Measurements from ENCODE around the gene PGLYRP1.

PGLYRP1 gene

GRCh38 chr19:46035546-46035945, 12.7 kb upstream of the PGLYRP1 start:
- DNase-seq (ENCODE audit: low read depth), result no peak
- no peak overlapping the region for H3K4me3 ChIP-seq (ENCODE audit: low read depth, low read length)

DNA sequence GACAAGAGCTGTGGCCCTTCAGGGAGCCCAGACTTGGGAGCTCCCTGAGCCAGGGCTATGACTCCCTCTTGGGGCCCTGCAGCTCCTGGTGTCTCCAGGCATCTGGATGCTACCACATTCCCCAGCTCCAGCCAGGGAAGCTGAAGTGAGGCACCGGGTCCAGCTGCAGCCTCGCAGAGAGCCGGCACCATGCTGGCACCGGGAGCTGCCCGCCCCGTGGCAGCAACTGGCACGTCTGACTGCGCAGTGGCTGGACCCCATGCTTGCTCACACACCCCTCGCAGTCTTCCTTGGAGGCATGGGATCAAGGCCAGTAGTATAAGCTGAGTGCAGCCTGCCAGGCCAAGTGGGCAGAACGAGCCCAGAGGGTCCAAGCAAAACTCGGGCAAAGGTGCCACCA, 10.5 kb upstream of the PGLYRP1 start:
- H3K4me3 ChIP-seq (ENCODE audit: low read depth, low read length), result no peak overlapping the region
- DNase-seq (ENCODE audit: low read depth), result no peak

GRCh38 chr19:46032597-46033025, 9.8 kb upstream of the PGLYRP1 start:
- no peak for DNase-seq (ENCODE audit: low read depth)
- no peak overlapping the region for H3K4me3 ChIP-seq (ENCODE audit: low read depth, low read length)

GRCh38 chr19:46031781-46032596, 9.1 kb upstream of the PGLYRP1 start:
- no peak overlapping the region for H3K4me3 ChIP-seq (ENCODE audit: low read depth, low read length)
- DNase-seq (ENCODE audit: low read depth), result no peak

- no peak overlapping the region for H3K4me3 ChIP-seq (ENCODE audit: low read depth, low read length)
- DNase-seq (ENCODE audit: low read depth), result no peak
Measured at GRCh38 chr19:46030812-46031550, 8.1 kb upstream of the PGLYRP1 start.

DNA sequence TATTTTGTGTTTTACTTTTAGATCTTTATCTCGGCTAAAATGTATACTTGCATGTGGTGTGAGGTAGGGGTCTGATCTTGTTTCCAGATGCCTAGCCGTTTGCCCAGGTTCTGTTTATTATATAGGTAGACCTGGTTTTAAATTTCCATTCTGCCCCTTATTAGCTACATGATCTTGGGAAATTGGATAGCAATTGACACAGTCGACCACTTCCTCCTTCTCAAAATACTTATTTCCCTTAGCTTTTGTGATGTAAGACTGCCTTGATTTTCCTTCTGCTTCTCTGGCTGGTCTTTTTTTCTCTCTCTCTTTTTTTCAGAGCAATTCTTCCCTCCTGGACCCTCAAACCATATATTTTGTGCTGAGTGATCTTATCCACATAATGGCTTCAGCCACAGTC, 3.0 kb upstream of the PGLYRP1 start:
- DNase-seq (ENCODE audit: low read depth), result no peak
- H3K4me3 ChIP-seq (ENCODE audit: low read depth, low read length), result no peak overlapping the region

- no peak for DNase-seq (ENCODE audit: low read depth)
- no peak overlapping the region for H3K4me3 ChIP-seq (ENCODE audit: low read depth, low read length)
Measured at GRCh38 chr19:46023311-46023779, 492 bp upstream of the PGLYRP1 start.

DNA sequence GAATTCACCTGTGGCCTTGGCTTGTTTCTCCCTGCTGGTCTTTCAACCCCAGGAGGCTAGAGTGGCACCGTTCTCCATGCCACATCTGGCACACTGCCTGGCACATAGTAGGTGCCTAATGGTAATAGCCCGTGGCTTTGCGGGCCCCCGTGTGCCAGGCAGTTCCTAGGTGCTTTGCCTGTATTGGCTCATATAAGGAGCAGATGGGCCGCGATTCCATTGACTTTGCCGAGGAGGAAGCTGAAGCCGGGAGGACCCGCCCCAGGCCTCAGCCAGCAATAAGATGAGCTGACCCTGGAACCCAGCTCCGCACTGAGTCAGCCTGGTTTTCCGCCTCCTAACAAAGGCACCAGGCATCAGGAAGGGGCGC, 807 bp downstream of the PGLYRP1 start:
- H3K4me3 ChIP-seq (ENCODE audit: low read depth, low read length), result no peak overlapping the region
- DNase-seq (ENCODE audit: low read depth), result no peak

- no peak overlapping the region for H3K4me3 ChIP-seq (ENCODE audit: low read depth, low read length)
- no peak for DNase-seq (ENCODE audit: low read depth)
Measured at GRCh38 chr19:46021531-46022041, 1.3 kb downstream of the PGLYRP1 start.

DNA sequence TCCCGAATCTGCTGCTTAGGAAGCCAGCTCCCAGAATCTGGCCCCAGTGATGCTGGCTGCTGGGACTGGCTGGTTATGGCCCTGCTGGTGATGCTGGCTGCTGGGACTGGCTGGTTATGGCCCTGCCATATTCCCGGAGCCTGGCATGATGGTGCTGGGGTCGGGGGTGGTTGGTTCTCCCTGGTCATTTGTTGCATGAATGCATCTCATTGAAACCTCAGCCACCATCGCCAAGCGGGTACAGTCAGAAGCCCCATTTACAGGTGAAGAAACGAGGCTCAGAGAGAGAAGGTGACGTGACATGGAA, 2.1 kb downstream of the PGLYRP1 start:
- no peak overlapping the region for H3K4me3 ChIP-seq (ENCODE audit: low read depth, low read length)
- DNase-seq (ENCODE audit: low read depth), result no peak

DNA sequence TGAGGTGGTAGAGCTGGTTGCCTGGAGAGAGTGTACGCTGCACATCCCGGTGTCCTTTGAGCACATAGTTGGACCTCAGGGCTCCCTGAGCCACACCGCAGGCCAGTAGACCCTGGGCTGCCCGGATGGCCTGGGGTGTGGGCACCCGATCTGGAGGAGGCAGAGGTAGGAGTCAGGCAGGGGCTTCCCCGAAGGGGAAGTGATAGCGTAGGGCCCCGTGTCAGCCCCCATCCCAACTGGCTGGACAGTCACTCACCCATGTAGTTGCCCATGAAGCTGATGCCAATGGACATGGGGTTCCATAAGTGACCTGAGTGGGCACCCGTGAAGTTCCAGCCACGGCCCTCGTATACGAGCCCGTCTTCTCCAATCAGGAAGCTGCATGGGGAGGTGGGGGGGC, 3.6 kb downstream of the PGLYRP1 start:
- DNase-seq (ENCODE audit: low read depth), result no peak
- H3K4me3 ChIP-seq (ENCODE audit: low read depth, low read length), result no peak overlapping the region

- DNase-seq (ENCODE audit: low read depth), result no peak
- H3K4me3 ChIP-seq (ENCODE audit: low read depth, low read length), result no peak overlapping the region
Measured at GRCh38 chr19:46018729-46019251, 4.1 kb downstream of the PGLYRP1 start.

DNA sequence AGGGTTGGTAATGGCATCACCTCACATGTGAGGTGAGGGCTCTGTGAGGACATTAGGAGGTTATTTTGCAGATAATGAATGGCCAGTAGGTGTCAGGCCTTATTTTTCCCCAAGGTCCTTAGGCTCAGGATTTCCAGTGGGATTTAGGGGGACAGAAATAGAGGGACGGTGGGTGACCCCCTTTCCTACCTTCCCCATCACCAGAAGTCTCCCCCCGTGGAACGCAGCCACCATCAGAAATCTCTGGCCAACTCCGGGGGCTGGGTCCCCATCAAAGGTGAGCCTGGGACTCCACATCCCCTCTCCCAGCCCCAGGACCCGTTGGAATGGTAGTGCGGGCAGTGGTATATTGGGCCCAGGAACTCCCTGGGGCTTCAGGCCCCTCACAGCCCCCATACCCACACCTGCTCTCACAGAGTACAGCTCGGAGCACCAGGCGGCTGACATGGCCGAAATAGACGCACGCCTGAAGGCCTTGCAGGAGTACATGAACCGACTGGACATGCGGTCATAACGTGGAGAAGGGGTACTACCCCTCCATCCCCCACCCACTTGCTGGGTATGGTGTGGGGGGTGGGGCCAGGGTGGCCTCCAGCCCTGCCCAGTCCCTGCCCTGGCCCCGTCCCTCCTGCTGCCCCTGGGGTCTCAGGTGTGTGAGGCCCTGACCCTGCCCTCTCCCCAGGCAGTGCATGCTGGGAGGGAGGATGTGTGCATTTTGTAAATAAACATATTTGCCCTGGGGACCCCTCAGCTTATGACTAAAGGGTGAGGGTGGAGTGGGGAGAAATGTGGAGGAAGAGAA, 4.8 kb downstream of the PGLYRP1 start:
- no peak overlapping the region for H3K4me3 ChIP-seq (ENCODE audit: low read depth, low read length)

DNA sequence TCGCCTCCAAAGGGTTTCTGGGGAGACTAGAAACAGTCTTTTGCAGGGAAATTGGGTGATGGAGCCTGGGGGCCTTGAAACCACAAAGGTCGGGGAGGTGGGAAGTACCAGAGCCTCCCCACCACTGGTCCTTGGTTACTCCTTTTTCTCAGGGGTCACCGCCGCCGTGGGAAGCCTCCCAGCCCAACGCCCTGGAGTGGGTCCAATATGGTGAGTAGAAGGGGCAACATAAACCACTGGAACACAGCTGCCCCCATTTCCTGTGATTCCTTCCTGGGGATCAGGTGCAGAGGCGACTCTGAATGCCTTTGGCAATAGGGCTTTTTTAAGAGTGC, 5.8 kb downstream of the PGLYRP1 start:
- no peak for DNase-seq (ENCODE audit: low read depth)
- no peak overlapping the region for H3K4me3 ChIP-seq (ENCODE audit: low read depth, low read length)

More for the DNA sequence above, 4.8 kb downstream of the PGLYRP1 start:
- DNase-seq (ENCODE audit: low read depth), result no peak

DNA sequence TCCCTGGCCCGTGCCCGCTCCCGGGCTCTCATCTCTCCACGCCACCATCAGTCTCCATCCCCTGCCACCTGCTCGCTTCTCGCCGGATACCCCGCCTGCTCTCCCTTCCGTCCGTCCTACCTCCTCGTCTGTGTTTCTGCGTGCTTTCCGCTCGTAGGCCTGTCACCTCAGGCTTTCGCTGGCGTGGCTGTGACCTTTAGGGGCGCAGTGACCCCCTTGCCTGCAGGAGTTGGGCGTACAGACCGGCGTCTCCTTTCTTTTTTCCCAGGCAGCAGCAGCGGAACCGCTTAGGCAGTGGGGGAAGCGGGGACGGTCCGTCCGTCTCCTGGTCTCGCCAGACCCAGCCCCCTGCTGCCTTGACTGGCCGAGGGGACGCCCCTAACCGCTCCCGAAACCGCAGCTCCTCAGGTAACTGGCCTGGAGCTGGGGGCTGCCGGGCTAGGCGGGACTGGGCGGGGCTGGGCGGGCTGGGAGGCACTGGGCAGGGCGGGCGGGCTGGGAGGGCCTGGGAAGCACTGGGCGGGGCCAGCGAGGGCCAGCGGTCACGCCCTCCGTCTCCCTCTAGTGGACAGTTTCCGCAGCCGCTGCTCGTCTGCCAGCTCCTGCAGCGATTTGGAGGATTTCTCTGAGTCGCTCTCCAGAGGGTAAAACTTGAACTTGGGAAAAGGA, 6.3 kb downstream of the PGLYRP1 start:
- DNase-seq (ENCODE audit: low read depth), result no peak
- peak overlapping the region; percentile 47 for H3K4me3 ChIP-seq (ENCODE audit: low read depth, low read length)

DNA sequence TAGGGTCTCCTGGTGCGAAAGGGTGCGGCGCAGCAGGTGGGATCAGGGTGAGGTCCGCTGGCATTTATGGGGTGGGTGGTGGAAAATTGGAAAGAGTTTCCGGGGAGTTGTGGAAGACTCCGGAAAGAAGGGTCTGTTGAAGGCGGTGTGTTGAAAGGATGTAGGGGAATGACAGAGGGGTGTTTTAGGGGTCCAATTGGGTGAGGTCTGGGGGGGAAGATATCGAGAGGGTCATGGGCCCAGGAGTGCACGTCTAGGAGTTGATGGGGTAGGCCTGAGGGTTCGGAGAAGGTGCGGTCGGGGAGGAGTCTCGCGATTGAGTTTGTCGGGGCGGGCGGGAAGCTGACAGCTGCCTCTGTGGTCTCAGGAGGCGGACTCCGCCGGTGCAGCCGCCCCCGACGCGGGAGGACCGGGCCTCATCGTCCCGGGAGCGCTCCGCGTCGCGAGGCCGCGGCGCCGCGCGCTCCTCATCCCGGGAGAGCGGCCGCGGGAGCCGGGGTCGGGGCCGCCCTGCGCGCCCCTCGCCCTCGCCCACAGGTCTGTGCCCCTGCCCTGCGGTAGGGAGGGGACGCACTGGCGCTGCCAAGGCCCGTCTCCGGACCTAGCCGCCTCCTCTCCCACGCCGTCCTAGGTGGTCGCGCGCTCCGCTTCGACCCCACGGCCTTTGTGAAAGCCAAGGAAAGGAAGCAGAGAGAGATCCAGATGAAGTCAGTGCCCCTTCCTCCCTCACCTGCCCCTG, 7.0 kb downstream of the PGLYRP1 start:
- peak overlapping the region; percentile 47 for H3K4me3 ChIP-seq (ENCODE audit: low read depth, low read length)

DNA sequence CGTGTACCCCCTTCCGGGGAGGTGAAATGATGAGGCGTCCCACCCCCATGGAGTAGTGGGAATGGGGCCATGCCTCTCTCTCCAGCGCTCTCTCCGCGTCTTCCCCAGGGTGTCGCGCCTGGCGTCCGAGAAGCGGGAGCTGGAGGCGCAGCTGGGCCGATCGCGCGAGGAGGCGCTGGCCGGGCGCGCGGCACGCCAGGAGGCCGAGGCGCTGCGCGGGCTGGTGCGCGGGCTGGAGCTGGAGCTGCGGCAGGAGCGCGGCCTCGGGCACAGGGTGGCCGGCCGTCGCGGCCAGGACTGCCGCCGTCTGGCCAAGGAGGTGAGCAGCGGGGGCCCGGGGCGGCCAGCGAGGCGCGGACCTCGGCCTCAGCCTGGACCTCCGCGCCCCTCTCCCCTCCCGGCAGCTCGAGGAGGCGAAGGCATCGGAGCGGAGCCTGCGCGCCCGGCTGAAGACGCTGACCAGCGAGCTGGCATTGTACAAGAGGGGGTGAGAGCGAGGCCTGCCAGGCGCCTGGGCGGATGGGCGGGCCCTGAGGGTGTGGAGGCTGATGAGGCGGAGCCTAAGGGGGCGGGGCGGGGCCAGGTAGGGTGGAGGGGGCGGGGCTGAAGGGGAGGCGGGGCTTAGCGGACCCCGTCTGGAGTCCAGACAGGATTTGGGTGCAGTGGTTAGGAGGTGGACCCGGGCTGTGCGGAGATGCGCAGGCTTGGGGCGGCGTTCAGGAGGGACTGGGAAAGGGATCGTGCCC, 7.7 kb downstream of the PGLYRP1 start:
- DNase-seq (ENCODE audit: low read depth), result no peak
- H3K4me3 ChIP-seq (ENCODE audit: low read depth, low read length), result peak overlapping the region; percentile 18

More for the DNA sequence above, 7.0 kb downstream of the PGLYRP1 start:
- no peak for DNase-seq (ENCODE audit: low read depth)

- peak overlapping the region; percentile 18 for H3K4me3 ChIP-seq (ENCODE audit: low read depth, low read length)
- no peak for DNase-seq (ENCODE audit: low read depth)
Measured at GRCh38 chr19:46014534-46014933, 8.3 kb downstream of the PGLYRP1 start.

All from skeletal muscle cell (primary cell).